ENCODE data around the gene SLC4A11.
A peak's percentile ranks its signal among the peaks of the same experiment; 100 is the strongest.

Gene SLC4A11

GRCh38 chr20:3246682-3247081, 7.7 kb upstream of the SLC4A11 start:
- DNase-seq (ENCODE audit: low spot score): no peak

- no peak for DNase-seq (ENCODE audit: low spot score)
These were observed 6.7 kb upstream of the SLC4A11 start for GRCh38 chr20:3245711-3246110.

DNA sequence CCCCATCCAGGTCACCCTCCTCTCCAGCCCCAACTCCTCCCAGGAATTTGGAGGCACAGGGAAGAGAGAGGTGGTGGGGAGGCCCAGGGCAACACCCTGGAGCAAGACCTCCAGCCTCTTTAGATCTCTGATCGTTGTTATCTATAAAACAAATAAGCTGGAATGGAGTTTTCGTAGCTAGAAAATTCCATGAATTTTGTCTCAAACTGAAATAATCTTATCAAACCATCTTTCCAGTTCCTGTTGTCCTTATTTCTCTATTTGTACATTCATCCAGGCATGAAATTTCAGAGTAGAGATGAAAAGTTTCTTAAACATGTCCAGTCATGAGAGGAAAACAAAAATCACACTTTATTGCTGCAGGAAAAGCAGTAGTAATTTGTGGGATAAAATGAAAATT, 6.2 kb upstream of the SLC4A11 start:
- DNase-seq (ENCODE audit: low spot score): no peak

DNA sequence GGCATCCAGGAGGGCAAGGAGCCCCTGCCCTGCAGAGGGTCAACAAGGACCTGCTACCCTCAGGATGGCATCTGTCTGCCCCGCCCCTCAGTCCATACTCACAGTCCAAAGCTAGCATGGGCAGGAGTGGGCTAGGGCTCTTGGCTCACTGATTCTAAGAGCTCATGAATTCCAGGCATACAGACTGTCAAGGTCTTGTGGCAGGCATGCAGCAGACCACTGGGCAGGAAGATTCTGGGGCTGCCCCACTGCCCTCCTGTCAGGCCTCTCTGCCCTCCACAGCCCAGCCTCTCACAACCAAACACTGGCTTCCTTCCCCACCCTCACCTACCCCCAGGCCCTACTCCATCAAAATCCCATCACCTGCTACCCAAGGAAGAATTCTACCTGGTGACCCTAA, 5.6 kb upstream of the SLC4A11 start:
- no peak for DNase-seq (ENCODE audit: low spot score)

GRCh38 chr20:3243718-3244358, 4.8 kb upstream of the SLC4A11 start:
- no peak for DNase-seq (ENCODE audit: low spot score)

DNA sequence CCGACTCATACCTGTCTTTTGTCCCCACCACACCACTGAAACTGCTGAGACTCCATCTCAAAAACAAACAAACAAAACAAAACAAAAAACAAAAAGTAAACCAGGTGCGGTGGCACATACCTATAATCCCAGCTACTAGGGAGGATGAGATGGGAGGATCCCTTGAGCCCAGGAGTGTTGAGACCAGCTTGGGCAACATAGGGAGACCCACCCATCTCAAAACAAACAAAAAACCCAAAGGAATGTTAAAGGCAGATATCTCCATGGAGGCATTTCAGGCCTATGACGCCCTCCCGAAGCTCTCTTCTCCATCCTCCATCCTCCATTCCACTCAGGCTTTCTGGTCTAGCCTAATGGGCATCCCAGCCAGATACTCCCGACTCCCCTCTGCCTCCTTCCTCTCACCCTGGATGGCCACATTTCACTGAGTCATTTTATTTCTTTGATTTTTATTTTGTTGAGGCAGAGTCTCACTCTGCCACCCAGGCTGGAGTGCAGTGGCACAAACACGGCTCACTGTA, 3.2 kb upstream of the SLC4A11 start:
- no peak for DNase-seq (ENCODE audit: low spot score)

GRCh38 chr20:3240776-3241363, 1.9 kb upstream of the SLC4A11 start:
- no peak for DNase-seq (ENCODE audit: low spot score)

GRCh38 chr20:3239867-3240775, 1.1 kb upstream of the SLC4A11 start:
- DNase-seq (ENCODE audit: low spot score): no peak

- DNase-seq (ENCODE audit: low spot score): peak; percentile 41
These were observed 369 bp downstream of the SLC4A11 start for GRCh38 chr20:3238616-3239025.

DNA sequence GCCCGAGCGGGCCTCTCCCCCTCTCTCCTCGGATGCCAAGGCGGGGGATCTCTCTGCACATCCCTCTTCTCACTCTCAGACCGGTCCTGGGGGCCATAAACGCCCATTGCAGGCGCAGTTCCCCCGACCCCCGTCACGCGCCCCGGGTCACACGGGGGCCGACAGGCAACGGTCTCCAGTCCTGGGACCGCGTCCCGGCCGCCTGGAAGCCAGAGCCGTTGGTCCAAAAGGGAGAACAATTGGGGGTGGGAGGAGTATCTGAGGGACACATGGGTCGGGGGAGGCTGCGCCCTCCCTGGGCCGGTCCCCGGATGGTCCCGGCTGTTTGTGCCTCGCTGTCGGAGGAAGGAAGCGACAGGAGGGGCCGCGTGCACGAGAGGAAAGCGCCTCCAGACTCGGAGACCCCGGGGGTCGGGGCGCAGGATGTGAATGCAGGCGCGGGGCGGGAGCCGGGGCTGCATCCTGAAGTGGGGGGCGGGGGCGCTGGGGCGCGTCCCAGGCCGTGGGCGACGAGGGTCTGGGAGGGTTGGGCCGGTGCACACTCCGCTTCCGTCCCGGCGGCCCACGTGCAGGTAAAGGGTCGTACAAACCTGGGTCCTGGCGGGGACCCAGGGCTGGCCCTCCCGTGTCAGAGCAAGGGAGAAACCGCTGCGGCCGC, 903 bp downstream of the SLC4A11 start:
- no peak for DNase-seq (ENCODE audit: low spot score)

- DNase-seq (ENCODE audit: low spot score): no peak
These were observed 1.7 kb downstream of the SLC4A11 start for GRCh38 chr20:3237011-3237957.

DNA sequence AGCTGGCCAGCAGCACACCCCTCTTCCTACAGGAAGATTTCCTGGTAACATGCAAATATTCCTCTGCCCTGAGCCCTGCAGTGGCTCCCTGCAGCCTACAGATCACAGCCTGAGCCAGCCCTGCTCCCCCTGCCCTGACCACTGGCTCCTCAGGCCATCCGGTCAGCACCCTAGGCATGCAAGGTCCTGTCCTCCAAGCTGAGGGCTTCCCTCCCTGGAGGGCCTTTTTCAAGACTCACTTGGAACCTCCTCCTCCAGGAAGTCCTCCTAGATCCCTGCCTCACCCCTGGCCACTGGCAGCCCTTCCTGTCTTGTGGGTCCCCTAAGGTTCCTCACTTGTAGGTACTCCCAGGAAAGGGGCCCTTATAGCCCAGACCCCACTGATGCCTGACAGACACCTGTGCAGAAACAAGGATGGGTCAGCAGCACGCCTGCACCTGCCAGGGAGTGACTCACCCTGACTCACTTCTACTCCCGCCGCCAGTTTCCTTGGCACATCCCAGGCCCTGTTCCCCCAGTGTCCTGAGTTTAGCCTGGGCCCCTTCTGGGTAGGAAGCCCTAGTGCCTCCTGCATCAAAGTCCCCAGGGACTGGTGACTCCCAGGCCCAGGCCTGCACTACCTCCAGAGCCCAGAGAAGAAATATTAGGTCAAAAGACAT, 3.2 kb downstream of the SLC4A11 start:
- no peak for DNase-seq (ENCODE audit: low spot score)

DNA sequence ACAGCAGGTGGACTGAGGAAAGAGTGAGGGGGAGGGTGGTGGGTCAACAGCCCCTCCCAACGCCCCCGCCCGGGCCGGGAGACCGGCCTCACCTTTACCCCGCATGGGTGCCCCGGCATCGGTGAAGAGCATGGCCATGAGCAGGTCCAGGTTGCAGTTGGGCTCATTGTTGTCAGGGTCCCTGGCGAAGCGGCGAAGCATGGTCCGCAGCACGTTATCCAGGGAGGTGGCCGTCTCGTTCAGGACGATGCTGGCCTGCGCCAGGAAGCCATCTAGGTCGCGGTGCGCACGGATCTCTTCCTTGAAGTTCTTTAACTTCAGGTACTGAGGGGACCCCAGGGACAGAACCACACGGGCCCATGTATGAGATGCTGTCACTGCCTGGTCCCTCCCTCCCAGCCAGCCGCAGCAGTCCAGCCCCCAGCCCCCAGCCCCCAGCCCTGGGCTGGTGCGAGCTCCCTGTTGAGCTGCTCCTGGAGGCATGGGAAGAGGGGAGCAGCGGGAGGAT, 4.9 kb downstream of the SLC4A11 start:
- DNase-seq (ENCODE audit: low spot score): no peak

GRCh38 chr20:3233131-3233990, 5.6 kb downstream of the SLC4A11 start:
- no peak for DNase-seq (ENCODE audit: low spot score)

DNA sequence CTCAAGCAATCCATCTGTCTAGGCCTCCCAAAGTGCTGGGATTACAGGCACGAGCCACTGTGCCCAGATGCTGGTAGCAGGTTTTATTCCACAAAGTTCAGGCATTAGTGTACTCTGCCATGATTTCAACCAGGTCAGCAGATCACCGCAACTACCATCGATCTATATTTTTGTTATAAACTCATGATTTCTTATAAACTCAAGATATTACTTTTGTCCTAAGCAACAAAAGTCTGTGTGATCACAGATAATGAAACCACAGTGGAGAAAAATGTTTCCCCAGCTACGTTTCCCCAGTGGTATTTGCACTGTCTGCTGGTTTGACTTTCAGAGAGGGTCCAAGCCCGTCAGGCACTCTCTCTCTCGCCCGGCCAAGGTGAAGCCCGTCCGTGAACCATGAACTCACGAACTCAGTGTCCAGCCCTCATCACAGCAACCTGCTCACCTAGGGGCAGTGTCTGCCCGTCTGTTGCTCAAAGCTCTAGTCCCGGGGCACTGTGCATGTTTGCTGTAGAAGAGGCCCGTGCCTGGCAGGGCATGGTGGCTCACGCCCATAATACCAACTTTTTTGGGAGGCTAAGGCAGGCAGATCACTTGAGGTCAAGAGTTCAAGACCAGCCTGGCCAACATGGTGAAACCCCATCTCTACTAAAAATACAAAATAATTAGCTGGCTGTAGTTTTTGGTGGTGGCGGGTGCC, 7.0 kb downstream of the SLC4A11 start:
- DNase-seq (ENCODE audit: low spot score): no peak

- no peak for DNase-seq (ENCODE audit: low spot score)
These were observed 7.9 kb downstream of the SLC4A11 start for GRCh38 chr20:3231116-3231515.

DNA sequence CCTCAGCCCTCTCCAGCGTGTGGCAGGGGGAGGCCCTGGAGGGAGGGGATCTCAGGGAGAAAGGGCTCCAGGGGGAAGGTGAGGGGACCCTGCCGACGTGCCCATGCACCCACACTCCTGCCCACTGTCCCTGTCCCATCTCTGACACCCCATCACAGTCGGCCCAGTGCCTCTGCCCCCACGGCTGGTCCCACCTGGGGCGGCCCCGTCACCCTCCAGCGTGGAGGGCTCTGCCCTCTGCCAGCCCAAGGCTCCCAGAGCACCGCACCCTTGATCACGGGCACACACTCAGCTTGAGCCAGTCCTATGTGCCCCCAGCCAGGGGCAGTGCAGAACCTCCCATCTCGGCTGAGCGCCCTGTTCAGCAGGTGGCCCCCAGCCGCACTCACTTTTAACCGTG, 9.2 kb downstream of the SLC4A11 start:
- no peak for DNase-seq (ENCODE audit: low spot score)

DNA sequence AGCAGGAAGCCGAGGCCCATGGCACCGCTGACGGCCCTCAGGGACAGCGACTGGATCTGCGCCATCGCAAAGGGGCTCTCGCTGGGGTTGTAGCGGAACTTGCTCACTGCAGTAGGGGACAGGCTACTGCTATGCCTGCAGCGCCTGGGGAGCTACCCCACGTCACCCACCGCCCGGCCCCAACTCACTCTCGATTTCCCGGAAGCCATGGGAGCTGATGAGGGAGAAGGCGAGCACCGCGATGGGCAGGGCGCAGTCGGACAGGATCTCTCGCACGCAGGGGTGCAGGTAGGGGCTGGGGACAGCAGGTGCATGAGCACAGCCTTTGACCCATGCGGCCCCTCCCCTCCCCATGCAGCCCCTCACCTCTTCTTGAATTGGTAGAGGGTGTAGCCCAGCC, 9.8 kb downstream of the SLC4A11 start:
- no peak for DNase-seq (ENCODE audit: low spot score)

GRCh38 chr20:3228750-3229032, 10.3 kb downstream of the SLC4A11 start:
- no peak for DNase-seq (ENCODE audit: low spot score)
